HG03108 (cell line): ENCODE measurements around the gene TYW5.
A peak's percentile ranks its signal among the peaks of the same experiment; 100 is the strongest.

Experiments
- ATAC-seq: cut with Tn5 transposase; IDR thresholded peaks from one replicate; pipeline ENCODE4 v1.9.1; 2021; ENCODE audit warnings: moderate library complexity; ENCODE audit not compliant: unreplicated experiment

Gene TYW5

GRCh38 chr2:199955339-199956061 lies at the start of gene TYW5, which contains the start of gene MAIP1:
Gene TYW5 (minus strand): TSS chr2:199955491. CDS start chr2:199955470, 21 bp downstream.
Gene MAIP1 (plus strand): TSS chr2:199955582. CDS start chr2:199955799, 217 bp downstream.
- ATAC-seq, result peak; percentile 83

DNA sequence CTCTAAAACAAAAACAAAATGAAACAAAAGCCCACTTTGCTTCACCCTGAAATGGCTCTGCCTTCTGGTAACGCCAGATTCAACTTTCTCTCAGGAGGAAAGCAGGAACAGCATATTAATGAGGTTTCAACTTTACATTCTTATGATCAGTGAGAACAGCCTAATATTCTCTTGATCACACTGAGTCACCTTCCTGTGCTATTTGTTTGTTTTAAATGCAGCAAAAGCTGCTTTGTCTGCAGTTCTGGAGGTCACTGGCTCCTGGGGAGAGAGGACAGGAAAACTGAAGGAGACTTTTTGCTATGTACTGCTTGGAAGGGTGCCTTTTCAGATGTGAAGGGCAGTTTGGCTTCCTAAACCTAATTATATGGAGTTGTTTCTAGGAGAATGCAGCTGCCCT lies 48.2 kb upstream of the TYW5 start:
- ATAC-seq, result no peak

- ATAC-seq, result no peak
Observed at GRCh38 chr2:200000444-200001163, 45.3 kb upstream of the TYW5 start.

GRCh38 chr2:199999166-199999565 lies 43.9 kb upstream of the TYW5 start:
- ATAC-seq, result no peak

DNA sequence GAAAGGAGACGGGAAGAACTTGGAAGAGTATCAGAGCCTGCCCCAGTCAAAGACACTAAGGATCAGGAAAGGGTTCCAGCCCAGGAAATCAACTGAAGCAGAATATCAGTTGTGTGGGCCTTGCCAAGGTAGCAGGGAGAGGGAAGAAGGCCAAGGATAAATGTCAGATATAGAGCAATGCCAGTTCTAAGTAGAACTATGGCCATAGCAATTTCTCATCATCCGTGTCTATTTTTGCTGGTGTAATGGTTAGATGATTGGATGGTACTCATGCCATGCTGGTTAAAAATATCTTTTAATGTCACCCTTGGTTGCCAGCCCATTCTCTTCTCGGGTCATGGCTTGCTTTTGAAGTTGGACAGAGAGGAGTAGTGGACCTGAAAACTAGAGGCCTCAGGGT lies 42.0 kb upstream of the TYW5 start:
- no peak for ATAC-seq

DNA sequence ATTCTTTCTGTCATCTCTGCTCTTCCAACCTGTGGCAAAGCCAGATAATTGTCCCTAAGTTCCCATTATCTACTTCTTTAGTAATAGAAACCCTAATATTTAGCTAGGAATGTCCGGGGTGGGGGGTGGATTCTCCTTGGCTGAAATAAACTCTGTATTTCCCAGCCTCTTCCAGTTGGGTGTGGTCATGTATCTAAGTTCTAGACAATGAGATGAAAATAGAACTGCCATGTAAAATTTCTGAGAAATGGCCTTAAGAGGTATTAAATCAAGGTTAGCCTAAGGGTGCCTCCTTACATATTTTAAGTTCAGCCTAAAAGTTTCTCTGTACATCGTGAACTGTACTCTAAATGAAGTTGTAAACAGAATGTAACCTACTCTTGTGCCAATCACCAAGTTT lies 39.6 kb upstream of the TYW5 start:
- ATAC-seq, result no peak

- no peak for ATAC-seq
Observed at GRCh38 chr2:199994371-199994770, 39.1 kb upstream of the TYW5 start.

GRCh38 chr2:199992296-199992695 lies 37.0 kb upstream of the TYW5 start:
- ATAC-seq, result no peak

DNA sequence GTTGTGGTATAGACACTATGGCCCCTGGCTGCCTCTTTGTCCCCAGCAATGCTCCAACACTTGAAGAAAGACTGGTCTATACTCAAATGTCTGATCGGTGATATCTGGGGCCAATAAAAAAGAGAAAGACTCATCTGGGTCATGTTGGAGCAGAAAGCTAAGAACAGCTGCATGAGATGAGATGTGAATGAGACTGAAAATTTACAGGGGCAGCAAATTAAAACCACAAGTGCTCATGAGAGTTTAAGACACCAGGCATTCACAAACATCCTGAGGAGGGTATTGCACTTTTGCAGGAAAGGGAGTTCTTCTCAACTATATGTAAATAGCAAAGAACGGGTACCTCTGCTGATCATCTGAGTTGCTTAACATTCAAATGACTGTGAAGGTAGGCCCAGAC lies 36.4 kb upstream of the TYW5 start:
- no peak for ATAC-seq

DNA sequence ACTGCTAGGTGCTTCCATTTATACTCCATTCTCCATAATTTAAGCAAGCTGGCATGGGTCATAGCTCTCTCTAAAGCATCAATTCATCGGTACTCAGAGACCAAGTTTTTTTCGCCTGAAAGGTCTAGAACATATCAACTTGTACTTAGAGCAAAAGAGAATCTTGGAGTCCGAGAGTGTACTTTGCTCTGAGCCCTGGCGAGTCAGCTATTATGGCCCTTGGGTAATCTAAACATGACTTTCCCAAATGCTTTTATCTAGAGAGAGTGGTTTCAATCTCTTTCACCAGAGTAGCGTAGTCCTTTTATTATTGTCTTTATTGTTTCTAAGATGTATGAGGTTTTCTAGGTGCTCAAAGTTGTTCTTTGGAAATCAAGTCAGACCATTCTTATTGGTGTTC lies 34.5 kb upstream of the TYW5 start:
- no peak for ATAC-seq

DNA sequence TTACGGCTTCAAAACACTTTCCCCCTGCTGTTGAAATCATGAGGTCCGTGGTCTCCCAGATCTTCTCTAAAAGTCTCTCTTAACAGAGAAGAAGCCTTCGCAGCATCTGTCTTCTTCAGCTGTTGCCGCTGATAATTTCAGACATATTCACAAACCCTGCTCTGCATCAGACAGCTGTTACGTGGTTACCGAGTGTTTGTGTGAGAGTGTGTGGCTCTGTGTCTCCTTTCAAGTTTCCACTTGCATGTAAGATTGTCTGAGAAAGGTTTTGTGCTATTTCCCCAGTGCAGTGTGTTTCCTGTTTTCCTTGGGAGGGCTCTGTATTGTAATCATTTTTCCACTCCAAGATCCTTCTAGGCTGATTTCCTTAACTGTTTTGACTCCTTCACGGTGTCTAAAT lies 32.9 kb upstream of the TYW5 start:
- ATAC-seq, result no peak

DNA sequence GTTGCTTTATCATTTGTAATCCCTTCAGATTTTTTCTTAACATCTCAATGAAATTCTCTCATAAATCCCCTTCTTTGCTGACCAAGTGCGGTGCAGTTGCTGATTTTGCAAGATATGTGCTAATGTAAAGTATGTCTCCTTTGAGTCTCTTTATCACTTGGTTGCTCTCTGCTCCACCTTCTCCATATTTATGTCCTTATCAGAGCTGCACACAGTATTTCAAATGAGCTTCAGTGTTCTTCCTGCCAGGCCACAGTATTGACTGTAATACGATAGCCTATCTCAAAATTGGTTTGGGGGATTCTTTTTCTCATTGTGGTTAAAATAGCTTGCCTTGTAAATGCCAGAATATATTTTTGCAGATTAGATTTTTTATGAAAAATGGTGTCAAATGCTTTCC lies 32.3 kb upstream of the TYW5 start:
- no peak for ATAC-seq

DNA sequence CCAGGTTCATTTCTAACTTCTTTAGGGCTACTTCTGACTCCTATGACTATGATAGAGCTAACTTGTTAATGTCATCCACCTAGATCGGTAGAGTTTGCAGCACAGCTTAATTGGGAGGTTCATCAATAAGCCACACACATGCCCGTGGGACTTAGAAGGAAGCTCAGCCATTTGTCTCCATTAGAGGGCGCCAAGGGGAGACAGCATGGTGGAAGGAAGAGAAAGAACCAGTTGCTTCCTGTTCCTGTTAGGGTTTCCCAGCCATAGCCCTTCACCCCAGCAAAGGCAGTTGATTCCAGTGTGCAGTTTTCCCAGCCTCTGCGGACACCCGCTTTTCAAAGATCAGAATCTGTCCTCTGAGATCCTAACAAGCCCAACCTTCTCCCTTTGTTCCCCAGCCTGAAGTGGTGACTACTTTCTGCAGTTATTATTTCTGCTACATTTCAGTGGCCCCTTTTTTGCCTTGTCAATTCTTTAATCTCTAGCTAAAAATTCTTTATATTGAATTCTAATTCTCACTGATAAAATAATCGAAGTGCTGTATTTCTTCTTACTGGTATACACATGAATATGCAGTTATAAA lies 30.4 kb upstream of the TYW5 start:
- no peak for ATAC-seq

GRCh38 chr2:199984755-199985154 lies 29.5 kb upstream of the TYW5 start:
- ATAC-seq, result no peak

GRCh38 chr2:199984159-199984558 lies 28.9 kb upstream of the TYW5 start:
- ATAC-seq, result no peak

DNA sequence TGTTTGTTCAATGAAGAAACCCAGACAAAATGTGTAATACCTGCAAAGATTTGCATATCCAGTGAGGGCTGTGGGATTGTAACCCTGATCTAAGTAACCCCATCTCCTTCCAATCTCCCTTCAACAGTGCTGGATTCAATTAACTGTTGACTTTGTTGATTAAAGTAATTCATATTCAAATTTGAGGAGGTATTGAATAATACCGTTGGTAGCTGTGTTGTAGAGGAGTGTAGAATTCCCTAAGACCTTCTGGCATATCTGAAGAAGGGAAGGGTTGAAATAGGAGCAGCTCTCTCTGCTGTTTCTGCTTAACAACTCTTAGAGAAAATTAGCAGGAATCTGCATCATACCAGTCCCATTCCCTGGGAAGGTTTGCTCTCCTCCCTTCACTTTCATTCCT lies 28.2 kb upstream of the TYW5 start:
- no peak for ATAC-seq

- no peak for ATAC-seq
Observed at GRCh38 chr2:199982126-199982843, 27.0 kb upstream of the TYW5 start.

DNA sequence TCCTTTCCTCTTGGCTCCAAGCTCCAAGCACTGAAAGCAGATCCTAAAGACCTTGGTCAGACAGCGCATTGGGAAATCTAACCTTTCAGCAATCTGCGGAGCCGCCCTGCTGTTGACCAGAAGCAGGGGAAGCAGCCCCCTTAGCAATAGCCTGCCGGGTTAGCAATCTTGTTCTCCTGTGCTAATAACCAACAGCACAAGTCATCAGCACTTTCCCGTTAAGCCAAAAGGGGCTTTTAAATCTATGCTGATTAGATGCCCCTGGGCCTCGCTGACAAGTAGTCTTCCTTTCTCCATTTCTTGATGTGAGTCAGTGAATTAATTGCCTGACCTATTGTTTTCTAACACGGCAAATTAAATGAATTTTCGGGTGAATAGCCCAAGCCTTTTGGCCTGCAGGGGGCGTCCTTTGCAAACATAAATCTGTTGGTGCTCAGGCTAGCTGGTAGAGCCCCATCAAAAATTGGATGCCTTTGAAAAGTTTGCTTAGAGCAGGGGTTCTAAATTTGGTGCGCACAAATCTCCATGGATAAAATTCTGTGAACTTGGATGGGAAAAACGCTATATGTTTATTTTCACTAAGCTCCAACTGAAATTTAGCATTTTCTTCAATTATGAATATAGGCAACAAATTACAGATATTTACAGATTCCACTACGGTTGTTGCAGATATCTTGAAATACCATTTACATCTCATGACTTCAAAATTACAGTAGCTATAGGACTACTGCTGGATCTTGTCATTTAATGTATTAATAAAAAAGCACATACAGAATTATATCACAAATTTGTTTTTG lies 24.7 kb upstream of the TYW5 start:
- ATAC-seq, result no peak

- ATAC-seq, result no peak
Observed at GRCh38 chr2:199979398-199979797, 24.1 kb upstream of the TYW5 start.

DNA sequence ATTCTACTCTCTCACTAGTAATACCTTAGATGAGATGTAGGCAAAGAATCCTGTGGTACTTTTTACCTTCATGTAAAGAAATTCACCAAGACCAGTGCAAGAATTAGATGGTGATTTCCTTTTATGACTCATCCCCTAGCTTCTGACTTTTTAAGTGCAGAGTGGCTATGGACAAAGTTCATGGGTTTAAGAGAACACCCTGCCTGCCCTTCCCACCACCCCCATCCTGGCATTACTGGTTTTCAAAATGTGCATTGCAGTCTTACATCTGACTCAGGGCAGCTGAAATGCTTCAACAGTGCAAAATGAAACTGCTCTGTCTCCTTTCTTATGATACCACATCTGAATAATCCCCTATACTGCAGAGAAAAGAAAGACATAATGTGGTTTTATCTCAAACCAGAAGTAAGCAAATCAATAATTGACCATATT lies 22.7 kb upstream of the TYW5 start:
- peak; percentile 73 for ATAC-seq
